GM06990 (cell line): ENCODE results near the gene MMP23B.

Experiments used
- DNase-seq: peaks from one replicate; pipeline ENCODE4 v3.0.0-alpha.2; 2011; ENCODE audit not compliant: insufficient read length; ENCODE audit errors: extremely low read depth
- H3K27me3 ChIP-seq: replicated peaks from 2 replicates; pipeline ENCODE4 v1.6.0; 2011; ENCODE audit warnings: low read length; ENCODE audit not compliant: control insufficient read depth, insufficient read depth
- H3K36me3 ChIP-seq: 2 replicates; pipeline ENCODE4 v1.5.1; 2011; ENCODE audit warnings: low read length; ENCODE audit not compliant: control insufficient read depth, insufficient read depth
- H3K4me3 ChIP-seq: replicated peaks from 2 replicates; pipeline ENCODE4 v1.5.1; 2011; ENCODE audit warnings: low read depth, mild to moderate bottlenecking, control low read depth, low read length
- TF ChIP-seq, protein P1 (sequence below): IDR thresholded peaks from 2 replicates; pipeline ENCODE4 v1.5.1; 2011; ENCODE audit warnings: low read length, control low read depth, mild to moderate bottlenecking, inconsistent platforms; ENCODE audit not compliant: insufficient read depth, poor library complexity, severe bottlenecking

Gene MMP23B

DNA sequence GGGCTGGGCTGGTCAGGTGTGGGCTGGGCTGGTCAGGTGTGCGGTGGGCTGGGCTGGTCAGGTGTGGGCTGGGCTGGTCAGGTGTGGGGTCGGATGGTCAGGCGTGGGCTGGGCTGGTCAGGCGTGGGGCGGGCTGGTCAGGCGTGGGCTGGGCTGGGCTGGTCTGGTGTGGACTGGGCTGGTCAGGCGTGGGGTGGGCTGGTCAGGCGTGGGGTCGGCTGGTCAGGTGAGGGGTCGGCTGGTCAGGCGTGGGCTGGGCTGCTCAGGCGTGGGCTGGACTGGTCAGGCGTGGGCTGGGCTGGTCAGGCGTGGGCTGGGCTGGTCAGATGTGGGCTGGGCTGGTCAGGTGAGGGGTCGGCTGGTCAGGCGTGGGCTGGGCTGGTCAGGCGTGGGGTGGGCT lies 26.2 kb upstream of the MMP23B start:
- no peaks in the 10 kb centered on the region for H3K27me3 ChIP-seq
- no peak for DNase-seq

DNA sequence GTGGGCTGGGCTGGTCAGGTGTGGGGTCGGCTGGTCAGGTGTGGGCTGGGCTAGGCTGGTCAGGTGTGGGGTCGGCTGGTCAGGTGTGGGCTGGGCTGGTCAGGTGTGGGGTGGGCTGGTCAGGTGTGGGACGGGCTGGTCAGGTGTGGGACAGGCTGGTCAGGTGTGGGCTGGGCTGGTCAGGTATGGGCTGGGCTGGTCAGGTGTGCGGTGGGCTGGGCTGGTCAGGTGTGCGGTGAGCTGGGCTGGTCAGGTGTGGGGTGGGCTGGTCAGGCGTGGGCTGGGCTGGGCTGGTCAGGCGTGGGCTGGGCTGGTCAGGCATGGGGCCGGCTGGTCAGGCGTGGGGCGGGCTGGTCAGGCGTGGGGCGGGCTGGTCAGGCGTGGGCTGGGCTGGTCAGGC lies 25.7 kb upstream of the MMP23B start:
- DNase-seq = no peak
- no peaks in the 10 kb centered on the region for H3K27me3 ChIP-seq
- no peak overlapping the region for H3K4me3 ChIP-seq
- no peaks in the 10 kb centered on the region for H3K36me3 ChIP-seq
- TF ChIP-seq, protein P1, sequence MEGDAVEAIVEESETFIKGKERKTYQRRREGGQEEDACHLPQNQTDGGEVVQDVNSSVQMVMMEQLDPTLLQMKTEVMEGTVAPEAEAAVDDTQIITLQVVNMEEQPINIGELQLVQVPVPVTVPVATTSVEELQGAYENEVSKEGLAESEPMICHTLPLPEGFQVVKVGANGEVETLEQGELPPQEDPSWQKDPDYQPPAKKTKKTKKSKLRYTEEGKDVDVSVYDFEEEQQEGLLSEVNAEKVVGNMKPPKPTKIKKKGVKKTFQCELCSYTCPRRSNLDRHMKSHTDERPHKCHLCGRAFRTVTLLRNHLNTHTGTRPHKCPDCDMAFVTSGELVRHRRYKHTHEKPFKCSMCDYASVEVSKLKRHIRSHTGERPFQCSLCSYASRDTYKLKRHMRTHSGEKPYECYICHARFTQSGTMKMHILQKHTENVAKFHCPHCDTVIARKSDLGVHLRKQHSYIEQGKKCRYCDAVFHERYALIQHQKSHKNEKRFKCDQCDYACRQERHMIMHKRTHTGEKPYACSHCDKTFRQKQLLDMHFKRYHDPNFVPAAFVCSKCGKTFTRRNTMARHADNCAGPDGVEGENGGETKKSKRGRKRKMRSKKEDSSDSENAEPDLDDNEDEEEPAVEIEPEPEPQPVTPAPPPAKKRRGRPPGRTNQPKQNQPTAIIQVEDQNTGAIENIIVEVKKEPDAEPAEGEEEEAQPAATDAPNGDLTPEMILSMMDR = no peak

More for the DNA sequence above, 26.2 kb upstream of the MMP23B start:
- Histone ChIP-seq H3K36me3 (no peaks in the 10 kb centered on the region), H3K4me3 (no peak overlapping the region)
- TF ChIP-seq, protein P1 = no peak

DNA sequence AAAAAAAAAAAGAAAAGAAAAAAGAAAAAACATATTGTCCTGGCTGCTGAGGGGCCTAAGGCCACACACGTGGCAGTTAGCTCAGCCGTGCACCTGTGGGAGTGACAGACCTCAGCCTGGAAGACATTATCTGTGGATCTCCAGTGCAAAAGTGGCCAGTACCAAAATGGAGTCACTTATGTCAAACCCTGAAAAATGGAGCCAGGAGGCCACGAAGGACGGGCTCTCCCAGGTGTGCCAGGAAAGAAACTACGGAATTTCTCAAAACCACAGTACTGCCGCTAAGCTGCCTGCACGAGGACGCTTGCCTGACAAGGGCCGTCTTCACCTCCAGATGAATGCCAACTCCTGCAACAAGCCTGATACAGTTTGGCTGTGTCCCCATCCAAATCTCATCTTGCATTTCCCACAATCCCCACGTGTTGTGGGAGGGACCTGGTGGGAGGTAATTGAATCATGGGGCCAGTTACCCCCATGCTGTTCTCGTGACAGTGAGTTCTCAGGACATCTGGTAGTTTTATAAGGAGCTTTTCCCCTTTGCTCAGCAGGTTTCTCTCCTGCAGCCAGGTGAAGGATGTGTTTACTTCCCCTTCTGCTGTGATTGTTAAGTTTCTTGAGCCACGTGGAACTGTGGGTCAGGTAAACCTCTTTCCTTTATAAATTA lies 22.0 kb upstream of the MMP23B start:
- Histone ChIP-seq H3K36me3 (no peaks in the 10 kb centered on the region), H3K4me3 (no peak overlapping the region), H3K27me3 (no peaks in the 10 kb centered on the region)
- no peak for DNase-seq
- TF ChIP-seq, protein P1 = no peak

DNA sequence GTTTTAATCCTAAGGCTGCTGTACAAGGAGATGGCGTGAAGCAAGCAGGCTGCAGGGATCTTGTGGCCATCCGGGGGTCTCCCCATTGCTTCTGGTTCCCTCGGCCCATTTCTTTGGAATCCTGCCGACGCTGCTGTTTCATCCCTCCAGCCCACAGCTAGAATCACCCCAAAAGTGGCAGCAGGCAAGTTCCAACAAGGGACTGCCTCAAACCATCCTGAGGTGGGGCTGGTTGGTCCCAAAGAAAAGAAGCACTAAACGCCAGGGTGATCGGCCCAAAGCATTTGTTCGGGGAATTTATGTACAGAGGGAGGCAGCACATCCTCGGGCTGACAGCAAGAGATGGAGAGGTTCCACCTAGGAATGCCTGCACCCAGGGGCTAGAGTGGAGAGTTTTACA lies 21.2 kb upstream of the MMP23B start:
- DNase-seq = no peak
- no peaks in the 10 kb centered on the region for H3K36me3 ChIP-seq
- H3K4me3 ChIP-seq = no peak overlapping the region
- H3K27me3 ChIP-seq = no peaks in the 10 kb centered on the region
- TF ChIP-seq, protein P1 = no peak

DNA sequence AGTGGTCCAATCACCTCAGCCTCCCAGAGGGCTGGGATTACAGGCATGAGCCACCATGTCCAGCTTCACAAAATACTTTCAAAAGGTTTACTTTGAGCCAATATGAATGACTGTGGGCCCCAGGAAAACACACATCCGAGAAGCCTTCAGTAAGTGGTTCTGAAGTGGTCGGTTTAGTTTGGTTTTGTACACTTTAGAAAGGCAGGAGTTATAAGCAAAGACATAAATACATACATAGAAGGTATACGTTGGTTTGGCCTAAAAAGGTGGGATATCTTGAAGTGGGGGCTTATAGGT lies 19.9 kb upstream of the MMP23B start:
- TF ChIP-seq, protein P1 = no peak

More for the DNA sequence above, 19.9 kb upstream of the MMP23B start:
- no peaks in the 10 kb centered on the region for H3K36me3 ChIP-seq
- no peak overlapping the region for H3K4me3 ChIP-seq
- H3K27me3 ChIP-seq = no peaks in the 10 kb centered on the region
- no peak for DNase-seq
